GM12878 (cell line): ENCODE data around the gene METRNL. TPM values are rescaled to one million over a fixed set of nuclear protein-coding genes. Genes with fewer than 3 reads are reported as not detected.

Experiments
- ATAC-seq: fragments of 200-7000 bp; cut with Tn5 transposase; 3 replicates; pipeline ENCODE4 v1.9.1; 2020; ENCODE audit warnings: mild to moderate bottlenecking, moderate library complexity
- BruUV-seq: library from RNA; stranded (reverse); fragments of 400-500 nt; replicated peaks from 2 replicates; lab custom pipeline; 2021; lab: Mats Ljungman, UMichigan
- CTCF ChIA-PET: fragments of 300-600 bp; sonication (Branson Sonifier 250); formaldehyde crosslinking; extraction: SDS; loops from one replicate; lab custom pipeline; 2021; ENCODE audit warnings: inconsistent platforms; lab: Yijun Ruan, JAX
- POLR2A ChIA-PET: fragments of 350-600 bp; formaldehyde crosslinking; extraction: SDS; loops from one replicate; lab custom pipeline; 2021; ENCODE audit warnings: inconsistent platforms; lab: Charles Lee
- RAD21 ChIA-PET: fragments of 300-600 bp; sonication (Branson Sonifier 250); formaldehyde crosslinking; loops from one replicate; lab custom pipeline; 2023; ENCODE audit warnings: antibody characterized with exemption; ENCODE audit not compliant: unreplicated experiment; lab: Charles Lee
- SMC1A ChIA-PET: fragments of 300-600 bp; sonication (Branson Sonifier 250); formaldehyde crosslinking; loops from one replicate; lab custom pipeline; 2023; ENCODE audit not compliant: unreplicated experiment, uncharacterized antibody; lab: Charles Lee
- DNase-seq: peaks from one replicate; pipeline ENCODE4 v3.0.0-alpha.2; 2011; ENCODE audit warnings: low read depth, low spot score
- FAIRE-seq: peaks from 3 replicates; lab custom pipeline; 2011; peaks lifted over from hg19 to GRCh38; lab: Jason Lieb, UNC
- H2AFZ ChIP-seq: 2 replicates; pipeline ENCODE4 v1.6.0; 2011; ENCODE audit warnings: low read depth, low read length, control low read depth; ENCODE audit not compliant: control insufficient read depth
- H3K27ac ChIP-seq: 2 replicates; pipeline ENCODE4 v1.5.1; 2011; ENCODE audit warnings: control low read depth; ENCODE audit not compliant: control insufficient read depth, insufficient read depth
- H3K27me3 ChIP-seq, 2 experiments: replicated peaks in 1 of 2; 2 replicates each; pipeline versions ENCODE4 v1.6.0 to v1.6.1; 2011; ENCODE audit warnings: low read length in 1 of 2; ENCODE audit not compliant: control insufficient read depth in 2 of 2, insufficient read depth in 2 of 2
- H3K36me3 ChIP-seq, 2 experiments: 2 replicates each; pipeline ENCODE4 v1.5.1; 2011; ENCODE audit warnings: low read length in 1 of 2; ENCODE audit not compliant: control insufficient read depth in 2 of 2, insufficient read depth in 2 of 2
- H3K4me1 ChIP-seq: 2 replicates; pipeline ENCODE4 v1.6.1; 2011; ENCODE audit warnings: mild to moderate bottlenecking, low read length, moderate library complexity, mixed read lengths; ENCODE audit not compliant: control insufficient read depth, insufficient read depth
- H3K4me2 ChIP-seq: 2 replicates; pipeline ENCODE4 v1.6.0; 2011; ENCODE audit warnings: control low read depth; ENCODE audit not compliant: control insufficient read depth, insufficient read depth
- H3K4me3 ChIP-seq: fragments of 200-600 bp; sonication (generic); 2 replicates; pipeline ENCODE4 v1.5.1; 2016
- H3K79me2 ChIP-seq: 2 replicates; pipeline ENCODE4 v1.6.0; 2011; ENCODE audit warnings: low read length; ENCODE audit not compliant: control insufficient read depth, insufficient read depth
- H3K9ac ChIP-seq: 2 replicates; pipeline ENCODE4 v1.8.0; 2011; ENCODE audit warnings: low read length, control low read depth, mixed read lengths; ENCODE audit not compliant: control insufficient read depth, insufficient read depth
- H3K9me3 ChIP-seq: replicated peaks from 3 replicates; pipeline ENCODE4 v1.5.1; 2011; ENCODE audit warnings: mild to moderate bottlenecking, low read length; ENCODE audit not compliant: control insufficient read depth, insufficient read depth
- H4K20me1 ChIP-seq: 2 replicates; pipeline ENCODE4 v1.6.0; 2011; ENCODE audit not compliant: control insufficient read depth, insufficient read depth
- CREB1 ChIP-seq: IDR thresholded peaks from 2 replicates; pipeline ENCODE4 v1.6.1; 2012; ENCODE audit warnings: low read depth, mild to moderate bottlenecking, inconsistent platforms
- WGBS: methylation state at CpG from one replicate; pipeline ENCODE4 v1.1.6; 2016; ENCODE audit warnings: low lambda C conversion rate; ENCODE audit not compliant: insufficient replicate concordance, insufficient coverage; ENCODE audit errors: missing lambda C conversion rate; 5-methylcytosine and 5-hydroxymethylcytosine counted together
- in situ Hi-C: fragments of 300-500 bp; cut with MboI; formaldehyde crosslinking; loops from 9 replicates; pipeline ENCODE4 v1.14.3; 2018; ENCODE audit warnings: mixed read lengths
- intact Hi-C: fragments of 100-400 bp; cut with micrococcal nuclease; formaldehyde crosslinking; loops from one replicate; pipeline ENCODE4 v1.14.2; 2022; ENCODE audit not compliant: unreplicated experiment
- polyA plus RNA-seq, 11 experiments: library from polyadenylated mRNA; depleted of rRNA in 4 of 11; unstranded in 6 of 11; stranded (reverse) in 5 of 11; fragments of >200 nt; fragmentation: Nextera tagmentation in 4 of 11; fragmentation: Illumina TruSeq in 1 of 11; extraction: Ambion mirVana in 4 of 11; extraction: Trizol in 1 of 11; gene quantifications; 1 replicate in 1 of 11; 2 replicates in 10 of 11; pipeline versions ENCODE4 v1.2.1 to v1.2.3, GENCODE V29; 2011 to 2016; ENCODE audit warnings: inconsistent platforms in 2 of 11, missing spikeins in 2 of 11, low read depth in 1 of 11
- total RNA-seq, 4 experiments: library from RNA; depleted of rRNA in 3 of 4; stranded (reverse); fragments of >200 nt in 3 of 4; fragmentation: Illumina TruSeq in 1 of 4; extraction: Trizol in 1 of 4; gene quantifications; 2 replicates each; pipeline versions ENCODE4 v1.2.1 to v1.2.3, GENCODE V29; 2013 to 2021
- TF ChIP-seq, protein P1 (sequence below): fragments of 450-650 bp; IDR thresholded peaks from 2 replicates; pipeline ENCODE4 v1.6.1; 2016; ENCODE audit warnings: mild to moderate bottlenecking, moderate library complexity, borderline replicate concordance
- TF ChIP-seq, protein P2 (sequence below): fragments of 450-650 bp; formaldehyde crosslinking; IDR thresholded peaks from 2 replicates; pipeline ENCODE4 v1.4.0; 2020; ENCODE audit warnings: mild to moderate bottlenecking, moderate library complexity

METRNL gene
- total and polyA plus RNA-seq, 10 of the 15 experiments (the other 5 are each of a cell fraction or from before 2014, with no cell fraction given): 0.05 to 3.7 (median 0.48) TPM; not detected in 2

- TF ChIP-seq, protein P1, sequence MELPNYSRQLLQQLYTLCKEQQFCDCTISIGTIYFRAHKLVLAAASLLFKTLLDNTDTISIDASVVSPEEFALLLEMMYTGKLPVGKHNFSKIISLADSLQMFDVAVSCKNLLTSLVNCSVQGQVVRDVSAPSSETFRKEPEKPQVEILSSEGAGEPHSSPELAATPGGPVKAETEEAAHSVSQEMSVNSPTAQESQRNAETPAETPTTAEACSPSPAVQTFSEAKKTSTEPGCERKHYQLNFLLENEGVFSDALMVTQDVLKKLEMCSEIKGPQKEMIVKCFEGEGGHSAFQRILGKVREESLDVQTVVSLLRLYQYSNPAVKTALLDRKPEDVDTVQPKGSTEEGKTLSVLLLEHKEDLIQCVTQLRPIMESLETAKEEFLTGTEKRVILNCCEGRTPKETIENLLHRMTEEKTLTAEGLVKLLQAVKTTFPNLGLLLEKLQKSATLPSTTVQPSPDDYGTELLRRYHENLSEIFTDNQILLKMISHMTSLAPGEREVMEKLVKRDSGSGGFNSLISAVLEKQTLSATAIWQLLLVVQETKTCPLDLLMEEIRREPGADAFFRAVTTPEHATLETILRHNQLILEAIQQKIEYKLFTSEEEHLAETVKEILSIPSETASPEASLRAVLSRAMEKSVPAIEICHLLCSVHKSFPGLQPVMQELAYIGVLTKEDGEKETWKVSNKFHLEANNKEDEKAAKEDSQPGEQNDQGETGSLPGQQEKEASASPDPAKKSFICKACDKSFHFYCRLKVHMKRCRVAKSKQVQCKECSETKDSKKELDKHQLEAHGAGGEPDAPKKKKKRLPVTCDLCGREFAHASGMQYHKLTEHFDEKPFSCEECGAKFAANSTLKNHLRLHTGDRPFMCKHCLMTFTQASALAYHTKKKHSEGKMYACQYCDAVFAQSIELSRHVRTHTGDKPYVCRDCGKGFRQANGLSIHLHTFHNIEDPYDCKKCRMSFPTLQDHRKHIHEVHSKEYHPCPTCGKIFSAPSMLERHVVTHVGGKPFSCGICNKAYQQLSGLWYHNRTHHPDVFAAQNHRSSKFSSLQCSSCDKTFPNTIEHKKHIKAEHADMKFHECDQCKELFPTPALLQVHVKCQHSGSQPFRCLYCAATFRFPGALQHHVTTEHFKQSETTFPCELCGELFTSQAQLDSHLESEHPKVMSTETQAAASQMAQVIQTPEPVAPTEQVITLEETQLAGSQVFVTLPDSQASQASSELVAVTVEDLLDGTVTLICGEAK: no peak
- TF ChIP-seq, protein P2, sequence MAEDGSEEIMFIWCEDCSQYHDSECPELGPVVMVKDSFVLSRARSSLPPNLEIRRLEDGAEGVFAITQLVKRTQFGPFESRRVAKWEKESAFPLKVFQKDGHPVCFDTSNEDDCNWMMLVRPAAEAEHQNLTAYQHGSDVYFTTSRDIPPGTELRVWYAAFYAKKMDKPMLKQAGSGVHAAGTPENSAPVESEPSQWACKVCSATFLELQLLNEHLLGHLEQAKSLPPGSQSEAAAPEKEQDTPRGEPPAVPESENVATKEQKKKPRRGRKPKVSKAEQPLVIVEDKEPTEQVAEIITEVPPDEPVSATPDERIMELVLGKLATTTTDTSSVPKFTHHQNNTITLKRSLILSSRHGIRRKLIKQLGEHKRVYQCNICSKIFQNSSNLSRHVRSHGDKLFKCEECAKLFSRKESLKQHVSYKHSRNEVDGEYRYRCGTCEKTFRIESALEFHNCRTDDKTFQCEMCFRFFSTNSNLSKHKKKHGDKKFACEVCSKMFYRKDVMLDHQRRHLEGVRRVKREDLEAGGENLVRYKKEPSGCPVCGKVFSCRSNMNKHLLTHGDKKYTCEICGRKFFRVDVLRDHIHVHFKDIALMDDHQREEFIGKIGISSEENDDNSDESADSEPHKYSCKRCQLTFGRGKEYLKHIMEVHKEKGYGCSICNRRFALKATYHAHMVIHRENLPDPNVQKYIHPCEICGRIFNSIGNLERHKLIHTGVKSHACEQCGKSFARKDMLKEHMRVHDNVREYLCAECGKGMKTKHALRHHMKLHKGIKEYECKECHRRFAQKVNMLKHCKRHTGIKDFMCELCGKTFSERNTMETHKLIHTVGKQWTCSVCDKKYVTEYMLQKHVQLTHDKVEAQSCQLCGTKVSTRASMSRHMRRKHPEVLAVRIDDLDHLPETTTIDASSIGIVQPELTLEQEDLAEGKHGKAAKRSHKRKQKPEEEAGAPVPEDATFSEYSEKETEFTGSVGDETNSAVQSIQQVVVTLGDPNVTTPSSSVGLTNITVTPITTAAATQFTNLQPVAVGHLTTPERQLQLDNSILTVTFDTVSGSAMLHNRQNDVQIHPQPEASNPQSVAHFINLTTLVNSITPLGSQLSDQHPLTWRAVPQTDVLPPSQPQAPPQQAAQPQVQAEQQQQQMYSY (CRISPR knock-in tag): no peak
These were observed 46.6 kb upstream of the METRNL start (continued) for GRCh38 chr17:83032781-83033180.

DNA sequence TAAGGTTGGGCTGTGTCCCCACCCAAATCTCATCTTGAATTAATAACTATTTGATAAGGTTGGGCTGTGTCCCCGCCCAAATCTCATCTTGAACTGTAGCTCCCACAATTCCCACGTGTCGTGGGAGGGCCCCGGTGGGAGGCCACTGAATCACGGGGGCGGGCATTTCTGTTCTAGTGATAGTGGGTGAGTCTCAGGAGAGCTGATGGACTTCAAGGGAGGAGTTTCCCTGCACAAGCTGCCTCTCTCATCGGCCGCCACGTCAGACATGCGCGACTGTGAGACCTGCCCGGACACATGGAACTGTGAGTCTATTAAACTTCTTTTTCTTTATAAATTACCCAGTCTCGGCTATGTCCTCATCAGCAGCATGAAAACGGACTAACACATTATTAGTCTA, 44.9 kb upstream of the METRNL start:
- SMC1A ChIA-PET: no interaction called here
- ATAC-seq (no peak), FAIRE-seq (no peak), DNase-seq (no peak)
- no peak overlapping the region for H2AFZ ChIP-seq
- intact Hi-C loops: no loop called here
- no peak overlapping the region for H3K4me2 ChIP-seq
- POLR2A ChIA-PET: no interaction called here
- no peaks in the 10 kb centered on the region for H3K79me2 ChIP-seq
- no peak for TF ChIP-seq CREB1
- H3K9ac ChIP-seq: no peak overlapping the region
- BruUV-seq: no TSS peak
- no peaks in the 10 kb centered on the region for H3K27me3 ChIP-seq
- in situ Hi-C loops: no loop called here
- no peak overlapping the region for H3K27ac ChIP-seq
- peaks cover 0 to 2% of the 10 kb centered on the region in 2 experiments; a peak in 2 of 4 replicates for H3K36me3 ChIP-seq
- no peaks in the 10 kb centered on the region; the same call in 1 of the 3 replicates for H3K9me3 ChIP-seq
- H3K4me1 ChIP-seq: no peaks in the 10 kb centered on the region
- RAD21 ChIA-PET: no interaction called here
- CTCF ChIA-PET: no interaction called here
- H4K20me1 ChIP-seq: no peaks in the 10 kb centered on the region
- 67% methylated on average over 14 of the region's 14 CpGs for WGBS
- H3K4me3 ChIP-seq: no peak overlapping the region
